ENCODE measurements around the gene PLEKHO2.

The PLEKHO2 gene

GRCh38 chr15:64870353-64870752 is 28.6 kb downstream of the PLEKHO2 start:
- no peak for DNase-seq (ENCODE audit: extremely low read depth, low read depth)
- TF ChIP-seq CTCF (IDR thresholded peaks at IDR 0.05; ENCODE audit: low read depth, low read length) = no peak

GRCh38 chr15:64875641-64876223 is 34.0 kb downstream of the PLEKHO2 start:
- no peak for DNase-seq (ENCODE audit: extremely low read depth, low read depth)
- no peak for TF ChIP-seq CTCF (IDR thresholded peaks at IDR 0.05; ENCODE audit: low read depth, low read length)

- no peak for TF ChIP-seq CTCF (IDR thresholded peaks at IDR 0.05; ENCODE audit: low read depth, low read length)
- DNase-seq (ENCODE audit: extremely low read depth, low read depth) = no peak
Observed at GRCh38 chr15:64877435-64877834, 35.7 kb downstream of the PLEKHO2 start.

- TF ChIP-seq CTCF (IDR thresholded peaks at IDR 0.05; ENCODE audit: low read depth, low read length) = no peak
- DNase-seq (ENCODE audit: extremely low read depth, low read depth) = no peak
Observed at GRCh38 chr15:64878705-64879104, 37.0 kb downstream of the PLEKHO2 start.

- TF ChIP-seq CTCF (IDR thresholded peaks at IDR 0.05; ENCODE audit: low read depth, low read length) = no peak
- DNase-seq (ENCODE audit: extremely low read depth, low read depth) = no peak
Observed at GRCh38 chr15:64883100-64883581, 41.4 kb downstream of the PLEKHO2 start.

- DNase-seq (ENCODE audit: extremely low read depth, low read depth) = no peak
- TF ChIP-seq CTCF (IDR thresholded peaks at IDR 0.05; ENCODE audit: low read depth, low read length) = no peak
Observed at GRCh38 chr15:64883997-64884511, 42.3 kb downstream of the PLEKHO2 start.

GRCh38 chr15:64884679-64885078 is 43.0 kb downstream of the PLEKHO2 start:
- DNase-seq (ENCODE audit: extremely low read depth, low read depth) = no peak

More at GRCh38 chr15:64884679-64885078, 43.0 kb downstream of the PLEKHO2 start:
- no peak for TF ChIP-seq CTCF (IDR thresholded peaks at IDR 0.05; ENCODE audit: low read depth, low read length)

Data from AG09319 (cell line).